ENCODE data around the gene DNAJC15. TPM values are rescaled to one million over a fixed set of nuclear protein-coding genes. Genes with fewer than 3 reads are reported as not detected.

The DNAJC15 gene
- total RNA-seq, 1 donor from 2014 or later, result 2.3 TPM

DNA sequence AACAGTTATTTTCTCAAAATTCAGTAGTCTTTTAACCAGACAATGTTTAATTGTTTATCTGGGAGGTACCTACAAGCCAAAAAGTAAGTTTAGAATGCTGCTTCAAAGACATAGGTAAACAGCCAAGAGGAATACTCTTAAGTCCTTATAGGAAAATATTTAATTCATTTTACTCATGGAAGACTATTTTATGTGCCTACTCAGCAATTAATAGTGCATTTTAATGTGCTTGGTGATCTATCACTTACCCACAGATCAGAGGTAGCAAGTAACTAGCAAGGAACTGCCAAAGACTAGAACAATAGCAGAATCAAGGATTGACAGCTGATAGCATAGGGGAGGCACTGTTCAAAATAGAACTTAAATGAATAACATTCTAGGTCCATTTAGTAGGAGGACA lies 60.4 kb downstream of the DNAJC15 start:
- no peaks in the 10 kb centered on the region for H3K27me3 ChIP-seq
- no peak overlapping the region for H3K27ac ChIP-seq
- no peaks in the 10 kb centered on the region for H3K9me3 ChIP-seq
- H3K36me3 ChIP-seq, result no peaks in the 10 kb centered on the region
- no peaks in the 10 kb centered on the region for H3K4me1 ChIP-seq
- intact Hi-C loops (cut with DNase I), result loop anchor here (2.0 kb wide), 1 partner anchor 721 kb away; no protein-coding TSS in a partner anchor
- no peak overlapping the region for H3K4me3 ChIP-seq
- no peak for DNase-seq (ENCODE audit: low spot score in 2 of 2)
- TF ChIP-seq, protein P1, sequence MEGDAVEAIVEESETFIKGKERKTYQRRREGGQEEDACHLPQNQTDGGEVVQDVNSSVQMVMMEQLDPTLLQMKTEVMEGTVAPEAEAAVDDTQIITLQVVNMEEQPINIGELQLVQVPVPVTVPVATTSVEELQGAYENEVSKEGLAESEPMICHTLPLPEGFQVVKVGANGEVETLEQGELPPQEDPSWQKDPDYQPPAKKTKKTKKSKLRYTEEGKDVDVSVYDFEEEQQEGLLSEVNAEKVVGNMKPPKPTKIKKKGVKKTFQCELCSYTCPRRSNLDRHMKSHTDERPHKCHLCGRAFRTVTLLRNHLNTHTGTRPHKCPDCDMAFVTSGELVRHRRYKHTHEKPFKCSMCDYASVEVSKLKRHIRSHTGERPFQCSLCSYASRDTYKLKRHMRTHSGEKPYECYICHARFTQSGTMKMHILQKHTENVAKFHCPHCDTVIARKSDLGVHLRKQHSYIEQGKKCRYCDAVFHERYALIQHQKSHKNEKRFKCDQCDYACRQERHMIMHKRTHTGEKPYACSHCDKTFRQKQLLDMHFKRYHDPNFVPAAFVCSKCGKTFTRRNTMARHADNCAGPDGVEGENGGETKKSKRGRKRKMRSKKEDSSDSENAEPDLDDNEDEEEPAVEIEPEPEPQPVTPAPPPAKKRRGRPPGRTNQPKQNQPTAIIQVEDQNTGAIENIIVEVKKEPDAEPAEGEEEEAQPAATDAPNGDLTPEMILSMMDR (IDR thresholded peaks at IDR 0.05), result no peak

DNA sequence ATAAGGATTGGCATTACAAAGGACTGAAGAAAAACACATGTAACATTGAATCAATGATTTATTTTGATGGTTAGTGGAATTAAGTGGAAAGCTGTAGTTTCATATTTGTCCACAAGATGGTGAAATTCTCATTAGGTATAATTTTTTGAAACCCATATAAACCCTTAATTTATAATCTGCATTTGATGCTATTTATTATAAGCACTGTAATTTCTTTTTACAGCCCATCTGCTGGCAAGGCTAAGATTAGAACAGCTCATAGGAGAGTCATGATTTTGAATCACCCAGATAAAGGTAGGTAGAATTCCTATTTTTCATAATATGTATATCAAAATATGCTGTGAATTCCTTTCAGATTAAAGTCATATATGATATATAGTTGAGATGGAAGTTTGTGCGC lies 62.2 kb downstream of the DNAJC15 start:
- Histone ChIP-seq H3K9me3 (peaks cover 0 to 4% of the 10 kb centered on the region in 2 donors), H3K27me3 (no peaks in the 10 kb centered on the region), H3K4me1 (no peaks in the 10 kb centered on the region), H3K36me3 (peaks cover 0 to 6% of the 10 kb centered on the region in 2 donors), H3K4me3 (no peak overlapping the region), H3K27ac (no peak overlapping the region)
- intact Hi-C loops (cut with DNase I), result loop anchor here (2.0 to 5.0 kb wide), 2 partner anchors 719 to 787 kb away; no protein-coding TSS in a partner anchor
- no peak for DNase-seq (ENCODE audit: low spot score in 2 of 2)
- TF ChIP-seq, protein P1 (IDR thresholded peaks at IDR 0.05), result peak; percentile 19 to 67 (median 53)

DNA sequence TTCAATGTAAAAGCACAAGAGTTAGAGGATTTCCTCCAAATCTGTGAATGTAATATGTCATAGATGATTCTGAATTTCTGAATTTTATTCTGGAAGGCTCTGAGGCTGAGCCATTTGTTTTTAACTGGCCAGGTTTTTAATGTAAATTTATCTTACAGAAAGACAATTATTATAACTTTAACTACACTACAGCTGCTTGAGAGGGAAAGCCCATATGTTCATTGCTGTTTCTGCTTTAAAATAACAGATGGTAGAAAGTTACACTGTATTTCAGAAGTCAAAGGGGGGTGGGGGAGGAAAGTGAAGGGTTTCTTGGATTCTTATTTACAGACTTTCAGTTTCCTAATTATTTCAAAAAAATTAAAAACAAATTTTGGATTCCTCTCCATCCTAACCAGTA lies 62.8 kb downstream of the DNAJC15 start:
- H3K36me3 ChIP-seq, result peaks cover 0 to 6% of the 10 kb centered on the region in 2 donors

DNA sequence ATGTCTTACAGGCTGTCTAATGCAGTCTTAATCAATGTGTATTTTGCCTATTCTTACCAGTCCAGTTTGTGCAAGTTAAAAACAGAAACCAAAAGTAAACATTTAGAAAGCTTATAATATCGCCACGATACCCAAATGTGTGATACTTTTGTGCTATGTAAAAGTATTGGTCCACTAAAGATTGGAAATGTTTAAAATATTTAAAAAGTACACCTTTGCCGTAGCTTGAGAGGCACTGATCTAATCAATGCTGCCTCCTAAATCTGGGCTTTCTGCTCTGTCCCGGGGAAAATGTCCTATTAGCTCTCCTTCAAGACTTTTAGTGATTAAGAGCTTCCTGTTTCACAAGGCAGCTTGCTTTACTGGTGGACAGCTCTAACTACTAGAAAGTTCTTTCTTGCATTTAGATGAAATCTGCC lies 64.7 kb downstream of the DNAJC15 start:
- no peaks in the 10 kb centered on the region for H3K27me3 ChIP-seq
- TF ChIP-seq, protein P1 (IDR thresholded peaks at IDR 0.05), result no peak
- H3K9me3 ChIP-seq, result peaks cover 0 to 4% of the 10 kb centered on the region in 2 donors
- H3K27ac ChIP-seq, result no peak overlapping the region
- no peaks in the 10 kb centered on the region for H3K4me1 ChIP-seq
- no peak for DNase-seq (ENCODE audit: low spot score in 2 of 2)
- peaks cover 0 to 6% of the 10 kb centered on the region in 2 donors for H3K36me3 ChIP-seq
- H3K4me3 ChIP-seq, result peak overlapping the region; percentile 50
- intact Hi-C loops (cut with DNase I), result loop anchor here (5.0 kb wide), 1 partner anchor 784 kb away; no protein-coding TSS in a partner anchor

More for the DNA sequence above, 62.8 kb downstream of the DNAJC15 start:
- no peak overlapping the region for H3K4me3 ChIP-seq
- H3K4me1 ChIP-seq, result no peaks in the 10 kb centered on the region
- TF ChIP-seq, protein P1 (IDR thresholded peaks at IDR 0.05), result no peak
- intact Hi-C loops (cut with DNase I), result loop anchor here (5.0 kb wide), 1 partner anchor 786 kb away; no protein-coding TSS in a partner anchor
- DNase-seq (ENCODE audit: low spot score in 2 of 2), result no peak
- H3K27me3 ChIP-seq, result no peaks in the 10 kb centered on the region
- H3K9me3 ChIP-seq, result peaks cover 0 to 4% of the 10 kb centered on the region in 2 donors
- no peak overlapping the region for H3K27ac ChIP-seq

DNA sequence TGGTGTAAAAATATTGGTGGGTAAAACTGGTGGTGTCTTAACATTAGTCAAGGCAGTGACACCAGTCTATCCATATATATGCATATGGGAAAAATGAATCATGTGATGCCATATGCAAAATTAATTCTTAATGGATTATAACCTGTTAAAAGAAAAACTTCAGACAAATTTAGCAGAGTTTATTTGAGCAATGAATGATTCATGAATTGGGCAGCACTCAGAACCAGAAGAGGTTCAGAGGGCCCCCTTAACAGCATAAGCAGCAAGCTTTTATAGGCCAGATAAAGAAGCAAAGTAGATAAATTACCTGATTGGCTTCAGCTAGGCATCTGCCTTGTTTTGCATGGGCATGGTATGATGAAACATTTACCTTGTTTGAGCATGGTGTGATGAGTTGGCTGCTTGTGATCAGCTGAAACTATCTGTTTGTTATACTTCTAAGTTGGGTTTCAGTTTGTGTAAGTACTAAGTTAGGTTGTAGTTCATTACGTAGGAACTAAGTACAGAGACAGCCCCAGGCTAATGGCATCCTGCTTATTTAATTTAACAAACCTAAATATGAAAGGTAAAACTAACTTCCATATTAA lies 66.6 kb downstream of the DNAJC15 start:
- Histone ChIP-seq H3K27ac (no peak overlapping the region), H3K4me1 (no peaks in the 10 kb centered on the region), H3K27me3 (no peaks in the 10 kb centered on the region), H3K9me3 (peaks cover 0 to 4% of the 10 kb centered on the region in 2 donors), H3K36me3 (peaks cover 0 to 6% of the 10 kb centered on the region in 2 donors), H3K4me3 (no peak overlapping the region)
- TF ChIP-seq, protein P1 (IDR thresholded peaks at IDR 0.05), result no peak
- no peak for DNase-seq (ENCODE audit: low spot score in 2 of 2)
- intact Hi-C loops (cut with DNase I), result loop anchor here (5.0 kb wide), 1 partner anchor 782 kb away; no protein-coding TSS in a partner anchor

Measured in ascending aorta (tissue), 2 donors.